Ascending aorta (tissue), 2 donors: ENCODE results near the gene IRX2. TPM values are rescaled to one million over a fixed set of nuclear protein-coding genes. Genes with fewer than 3 reads are reported as not detected.

Experiments used
- DNase-seq, 2 donors: peaks; one replicate each; pipeline ENCODE4 v3.0.0-alpha.2; 2019; ENCODE audit warnings: low spot score in 2 of 2
- H3K27ac ChIP-seq, 2 donors: fragments of 200-600 bp; sonication (generic); one replicate each; pipeline ENCODE4 v1.5.1; 2016 to 2017; ENCODE audit warnings: mild to moderate bottlenecking in 1 of 2
- H3K27me3 ChIP-seq: fragments of 200-600 bp; sonication (generic); one replicate; pipeline ENCODE4 v1.5.1; 2017
- H3K36me3 ChIP-seq, 2 donors: fragments of 200-600 bp; sonication (generic); one replicate each; pipeline ENCODE4 v1.5.1; 2016
- H3K4me1 ChIP-seq, 2 donors: fragments of 200-600 bp; sonication (generic); one replicate each; pipeline ENCODE4 v1.5.1; 2016 to 2017; ENCODE audit warnings: mild to moderate bottlenecking in 1 of 2
- H3K4me3 ChIP-seq, 2 donors: fragments of 200-600 bp; sonication (generic); one replicate each; pipeline ENCODE4 v1.5.1; 2016 to 2017; ENCODE audit warnings: mild to moderate bottlenecking in 1 of 2
- H3K9me3 ChIP-seq, 2 donors: fragments of 200-600 bp; sonication (generic); one replicate each; pipeline ENCODE4 v1.5.1; 2016
- CTCF ChIP-seq, 3 experiments: fragments of 200-600 bp in 2 of 3; fragments of 450-650 bp in 1 of 3; sonication (generic) in 2 of 3; IDR thresholded peaks; one replicate each; pipeline ENCODE4 v1.5.1; 2016 to 2019; ENCODE audit warnings: antibody characterized with exemption in 3 of 3, mild to moderate bottlenecking in 1 of 3, moderate library complexity in 1 of 3
- intact Hi-C: fragments of 100-400 bp; cut with DNase I; formaldehyde crosslinking; loops from one replicate; pipeline ENCODE4 v1.15.1; 2023
- total RNA-seq: library from RNA; depleted of rRNA; stranded (reverse); fragments of >200 nt; gene quantifications from one replicate; pipeline ENCODE4 v1.1.0, GENCODE V29; 2016

Gene IRX2
- total RNA-seq, 1 donor from 2014 or later, result not detected

- Histone ChIP-seq H3K4me3 (no peak overlapping the region), H3K9me3 (no peaks in the 10 kb centered on the region), H3K27me3 (peaks cover 12% of the 10 kb centered on the region), H3K4me1 (no peaks in the 10 kb centered on the region), H3K36me3 (no peaks in the 10 kb centered on the region), H3K27ac (no peak overlapping the region)
- intact Hi-C loops, result no loop called here
- no peak for TF ChIP-seq CTCF (IDR thresholded peaks at IDR 0.05)
- no peak for DNase-seq
Observed at GRCh38 chr5:2737273-2738155, 14.0 kb downstream of the IRX2 start.

- no peak for TF ChIP-seq CTCF (IDR thresholded peaks at IDR 0.05)
- H3K36me3 ChIP-seq, result no peaks in the 10 kb centered on the region
- peaks cover 12% of the 10 kb centered on the region for H3K27me3 ChIP-seq
- no peak overlapping the region for H3K27ac ChIP-seq
- intact Hi-C loops, result no loop called here
- H3K9me3 ChIP-seq, result no peaks in the 10 kb centered on the region
- DNase-seq, result no peak
- no peaks in the 10 kb centered on the region for H3K4me1 ChIP-seq
- no peak overlapping the region for H3K4me3 ChIP-seq
Observed at GRCh38 chr5:2736872-2737271, 14.6 kb downstream of the IRX2 start.

- TF ChIP-seq CTCF (IDR thresholded peaks at IDR 0.05), result no peak
- H3K27me3 ChIP-seq, result peaks cover 12% of the 10 kb centered on the region
- DNase-seq, result no peak
- intact Hi-C loops, result no loop called here
- H3K36me3 ChIP-seq, result no peaks in the 10 kb centered on the region
- H3K4me3 ChIP-seq, result no peak overlapping the region
- no peaks in the 10 kb centered on the region for H3K9me3 ChIP-seq
- no peak overlapping the region for H3K27ac ChIP-seq
- no peaks in the 10 kb centered on the region for H3K4me1 ChIP-seq
Observed at GRCh38 chr5:2735996-2736395, 15.5 kb downstream of the IRX2 start.

GRCh38 chr5:2732850-2733249 is 18.6 kb downstream of the IRX2 start:
- H3K27ac ChIP-seq, result no peak overlapping the region
- no peaks in the 10 kb centered on the region for H3K36me3 ChIP-seq
- DNase-seq, result no peak
- no peaks in the 10 kb centered on the region for H3K27me3 ChIP-seq
- H3K9me3 ChIP-seq, result no peaks in the 10 kb centered on the region
- no peak for TF ChIP-seq CTCF (IDR thresholded peaks at IDR 0.05)
- intact Hi-C loops, result no loop called here
- no peak overlapping the region for H3K4me3 ChIP-seq
- H3K4me1 ChIP-seq, result no peaks in the 10 kb centered on the region

- intact Hi-C loops, result no loop called here
- no peaks in the 10 kb centered on the region for H3K9me3 ChIP-seq
- no peaks in the 10 kb centered on the region for H3K4me1 ChIP-seq
- DNase-seq, result no peak
- no peak overlapping the region for H3K27ac ChIP-seq
- no peaks in the 10 kb centered on the region for H3K27me3 ChIP-seq
- H3K4me3 ChIP-seq, result no peak overlapping the region
- no peaks in the 10 kb centered on the region for H3K36me3 ChIP-seq
- no peak for TF ChIP-seq CTCF (IDR thresholded peaks at IDR 0.05)
Observed at GRCh38 chr5:2732004-2732403, 19.5 kb downstream of the IRX2 start.
